CD14-positive monocyte (primary cell): Measurements from ENCODE around the gene PPP1R13B. TPM values are rescaled to one million over a fixed set of nuclear protein-coding genes. Genes with fewer than 3 reads are reported as not detected.

Source experiments
- DNase-seq, 3 donors: peaks; one replicate each; pipeline ENCODE4 v3.0.0-alpha.2; 2011 to 2022
- H2AFZ ChIP-seq: 2 replicates; pipeline ENCODE4 v1.6.0; 2012; ENCODE audit warnings: mild to moderate bottlenecking, low read depth, low read length, inconsistent platforms; ENCODE audit not compliant: insufficient read depth, poor library complexity, severe bottlenecking
- H3K27ac ChIP-seq, 2 donors: 1 replicate in 1 of 2; 2 replicates in 1 of 2; pipeline ENCODE4 v1.5.1; 2012 to 2013; ENCODE audit warnings: low read length in 2 of 2, control low read depth in 1 of 2, inconsistent platforms in 1 of 2, low read depth in 1 of 2, mild to moderate bottlenecking in 1 of 2
- H3K27me3 ChIP-seq, 2 donors: one replicate each; pipeline versions ENCODE4 v1.6.0 to v1.6.1; 2011 to 2013; ENCODE audit warnings: low read length in 2 of 2; ENCODE audit not compliant: control insufficient read depth in 2 of 2, insufficient read depth in 2 of 2
- H3K36me3 ChIP-seq, 2 donors: replicated peaks in 1 of 2; 1 replicate in 1 of 2; 2 replicates in 1 of 2; pipeline versions ENCODE4 v1.5.1 to v1.6.1; 2012 to 2013; ENCODE audit warnings: low read length in 2 of 2, control low read depth in 1 of 2, inconsistent platforms in 1 of 2, mild to moderate bottlenecking in 1 of 2; ENCODE audit not compliant: insufficient read depth in 2 of 2, control insufficient read depth in 1 of 2
- H3K4me1 ChIP-seq, 2 donors: 1 replicate in 1 of 2; 2 replicates in 1 of 2; pipeline versions ENCODE4 v1.5.1 to v1.6.1; 2012 to 2013; ENCODE audit warnings: low read length in 2 of 2, control low read depth in 1 of 2, inconsistent platforms in 1 of 2, mild to moderate bottlenecking in 1 of 2, moderate library complexity in 1 of 2; ENCODE audit not compliant: insufficient read depth in 2 of 2, control insufficient read depth in 1 of 2
- H3K4me2 ChIP-seq: replicated peaks from 2 replicates; pipeline ENCODE3; 2012; ENCODE audit warnings: low read length, moderate library complexity, mild to moderate bottlenecking; ENCODE audit not compliant: poor library complexity, severe bottlenecking; ENCODE audit errors: extremely low read depth
- H3K4me3 ChIP-seq, 3 experiments: fragments of 200-600 bp in 1 of 3; sonication (generic) in 1 of 3; replicated peaks in 1 of 3; 1 replicate in 2 of 3; 2 replicates in 1 of 3; pipeline ENCODE4 v1.5.1; 2011 to 2013; ENCODE audit warnings: low read length in 3 of 3, mild to moderate bottlenecking in 3 of 3, control low read depth in 2 of 3, low read depth in 2 of 3, inconsistent platforms in 1 of 3, moderate library complexity in 1 of 3
- H3K79me2 ChIP-seq: 2 replicates; pipeline ENCODE4 v1.6.0; 2012; ENCODE audit warnings: mild to moderate bottlenecking, control low read depth, inconsistent platforms, low read length, moderate library complexity; ENCODE audit not compliant: insufficient read depth
- H3K9ac ChIP-seq: 2 replicates; pipeline ENCODE4 v1.6.0; 2017; ENCODE audit warnings: low read length, mild to moderate bottlenecking; ENCODE audit not compliant: insufficient read depth, poor library complexity, severe bottlenecking
- H3K9me3 ChIP-seq, 2 donors: replicated peaks in 1 of 2; 1 replicate in 1 of 2; 2 replicates in 1 of 2; pipeline versions ENCODE4 v1.5.1 to v1.6.1; 2012 to 2013; ENCODE audit warnings: low read length in 2 of 2, control low read depth in 1 of 2; ENCODE audit not compliant: control insufficient read depth in 1 of 2, insufficient read depth in 1 of 2
- H4K20me1 ChIP-seq: 2 replicates; pipeline ENCODE4 v1.6.0; 2012; ENCODE audit warnings: mild to moderate bottlenecking, low read length, control low read depth, moderate library complexity; ENCODE audit not compliant: insufficient read depth
- H3K27ac Mint-ChIP-seq, 7 donors: one replicate each; pipeline ENCODE4 v1.8.0; 2020; ENCODE audit warnings: mild to moderate bottlenecking in 7 of 7, mixed read lengths in 7 of 7, moderate library complexity in 6 of 7, inconsistent platforms in 2 of 7
- H3K27me3 Mint-ChIP-seq, 3 donors: one replicate each; pipeline ENCODE4 v1.8.0; 2021 to 2022; ENCODE audit warnings: low read depth in 3 of 3, mild to moderate bottlenecking in 3 of 3, mixed read lengths in 3 of 3, moderate library complexity in 3 of 3, inconsistent platforms in 1 of 3
- H3K36me3 Mint-ChIP-seq, 2 donors: one replicate each; pipeline ENCODE4 v1.8.0; 2020; ENCODE audit warnings: mixed read lengths in 2 of 2, inconsistent platforms in 1 of 2, mild to moderate bottlenecking in 1 of 2
- H3K4me1 Mint-ChIP-seq: one replicate; pipeline ENCODE4 v1.8.0; 2020; ENCODE audit warnings: mild to moderate bottlenecking, mixed read lengths
- H3K4me3 Mint-ChIP-seq, 2 donors: one replicate each; pipeline ENCODE4 v1.8.0; 2020; ENCODE audit warnings: mild to moderate bottlenecking in 2 of 2, mixed read lengths in 2 of 2, moderate library complexity in 1 of 2
- H3K9me3 Mint-ChIP-seq, 7 donors: one replicate each; pipeline ENCODE4 v1.8.0; 2020 to 2022; ENCODE audit warnings: mixed read lengths in 7 of 7, mild to moderate bottlenecking in 6 of 7, moderate library complexity in 6 of 7, inconsistent platforms in 2 of 7
- WGBS: methylation state at CpG from one replicate; pipeline ENCODE4 v1.1.5; 2013; ENCODE audit warnings: missing lambda C conversion rate; ENCODE audit not compliant: insufficient coverage; 5-methylcytosine and 5-hydroxymethylcytosine counted together
- intact Hi-C, 2 donors: fragments of 100-400 bp; cut with micrococcal nuclease; formaldehyde crosslinking; loops; one replicate each; pipeline versions ENCODE4 v1.15.0 to v1.15.1; 2023
- polyA plus RNA-seq, 3 donors: library from polyadenylated mRNA; depleted of rRNA in 1 of 3; unstranded in 2 of 3; stranded (reverse) in 1 of 3; fragments of 300-500 nt in 2 of 3; fragments of >200 nt in 1 of 3; fragmentation: Illumina TruSeq in 2 of 3; gene quantifications; 1 replicate in 2 of 3; 2 replicates in 1 of 3; pipeline ENCODE4 v1.2.3, GENCODE V29; 2012 to 2021
- TF ChIP-seq, protein P1 (sequence below): fragments of 200-600 bp; IDR thresholded peaks from one replicate; pipeline ENCODE4 v1.8.0; 2022; ENCODE audit warnings: antibody characterized with exemption, mild to moderate bottlenecking

PPP1R13B gene
- polyA plus RNA-seq, 3 donors = 0.48 to 1.1 (median 0.99) TPM

DNA sequence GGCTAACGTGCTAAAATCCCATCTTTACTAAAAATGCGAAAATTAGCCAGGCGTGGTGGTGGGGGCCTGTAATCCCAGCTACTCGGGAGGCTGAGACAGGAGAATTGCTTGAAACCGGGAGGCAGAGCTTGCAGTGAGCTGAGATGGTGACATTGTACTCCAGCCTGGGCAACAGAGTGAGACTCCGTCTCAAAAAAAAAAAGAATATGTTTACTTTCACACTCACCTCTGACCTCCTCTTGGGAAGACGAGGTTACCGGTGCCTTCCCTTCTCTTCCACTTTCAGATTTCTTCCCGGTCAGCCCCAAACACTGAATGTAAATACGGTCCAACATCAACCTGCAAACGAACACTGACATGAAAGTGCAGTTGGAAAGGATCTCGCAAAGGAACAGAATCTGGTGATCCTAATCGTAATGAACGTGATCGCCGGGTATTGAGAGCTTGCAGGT is 31.8 kb upstream of the PPP1R13B start:
- Histone ChIP-seq H3K9me3 (no peaks in the 10 kb centered on the region), H4K20me1 (no peaks in the 10 kb centered on the region), H3K36me3 (no peaks in the 10 kb centered on the region), H2AFZ (peak overlapping the region; percentile 80), H3K79me2 (no peaks in the 10 kb centered on the region), H3K27me3 (peaks cover 0 to 45% of the 10 kb centered on the region in 2 donors), H3K27ac (no peak overlapping the region), H3K4me2 (peak overlapping the region; percentile 76), H3K4me1 (peaks cover 14 to 16% of the 10 kb centered on the region in 2 donors), H3K9ac (no peak overlapping the region), H3K4me3 (peak overlapping the region in 1 of 3 experiments; percentile 71)
- H3K9me3 Mint-ChIP-seq = peaks cover 0 to 3% (median 0%) of the 10 kb centered on the region in 7 donors
- no peaks in the 10 kb centered on the region for H3K36me3 Mint-ChIP-seq
- H3K4me1 Mint-ChIP-seq = peaks cover 21% of the 10 kb centered on the region
- no peak overlapping the region for H3K27ac Mint-ChIP-seq
- no peak for DNase-seq
- H3K4me3 Mint-ChIP-seq = peak overlapping the region; percentile 75 to 81
- WGBS = 95% methylated on average over 14 of the region's 16 CpGs
- TF ChIP-seq, protein P1, sequence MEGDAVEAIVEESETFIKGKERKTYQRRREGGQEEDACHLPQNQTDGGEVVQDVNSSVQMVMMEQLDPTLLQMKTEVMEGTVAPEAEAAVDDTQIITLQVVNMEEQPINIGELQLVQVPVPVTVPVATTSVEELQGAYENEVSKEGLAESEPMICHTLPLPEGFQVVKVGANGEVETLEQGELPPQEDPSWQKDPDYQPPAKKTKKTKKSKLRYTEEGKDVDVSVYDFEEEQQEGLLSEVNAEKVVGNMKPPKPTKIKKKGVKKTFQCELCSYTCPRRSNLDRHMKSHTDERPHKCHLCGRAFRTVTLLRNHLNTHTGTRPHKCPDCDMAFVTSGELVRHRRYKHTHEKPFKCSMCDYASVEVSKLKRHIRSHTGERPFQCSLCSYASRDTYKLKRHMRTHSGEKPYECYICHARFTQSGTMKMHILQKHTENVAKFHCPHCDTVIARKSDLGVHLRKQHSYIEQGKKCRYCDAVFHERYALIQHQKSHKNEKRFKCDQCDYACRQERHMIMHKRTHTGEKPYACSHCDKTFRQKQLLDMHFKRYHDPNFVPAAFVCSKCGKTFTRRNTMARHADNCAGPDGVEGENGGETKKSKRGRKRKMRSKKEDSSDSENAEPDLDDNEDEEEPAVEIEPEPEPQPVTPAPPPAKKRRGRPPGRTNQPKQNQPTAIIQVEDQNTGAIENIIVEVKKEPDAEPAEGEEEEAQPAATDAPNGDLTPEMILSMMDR = no peak
- intact Hi-C loops = no loop called here
- peaks cover 32 to 68% (median 54%) of the 10 kb centered on the region in 3 donors for H3K27me3 Mint-ChIP-seq

DNA sequence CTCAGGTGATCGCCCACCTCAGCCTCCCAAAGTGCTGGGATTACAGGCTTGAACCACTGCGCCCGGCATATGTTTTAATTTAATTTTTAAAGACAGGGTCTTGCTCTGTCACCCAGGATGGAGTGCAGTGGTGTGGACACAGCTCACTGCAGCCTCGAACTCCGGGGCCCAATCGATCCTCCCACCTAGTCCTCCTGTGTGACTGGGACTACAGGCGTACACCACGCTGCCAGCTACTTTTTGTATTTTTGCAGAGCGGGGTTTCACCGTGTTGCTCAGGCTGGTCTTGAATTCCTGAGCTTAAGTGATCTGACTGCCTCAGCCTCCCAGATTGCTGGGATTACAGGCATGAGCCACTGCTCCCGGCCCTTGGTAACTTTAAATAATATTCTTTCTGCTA is 30.8 kb upstream of the PPP1R13B start:
- Histone ChIP-seq H4K20me1 (no peaks in the 10 kb centered on the region), H3K79me2 (no peaks in the 10 kb centered on the region), H3K4me3 (no peak overlapping the region), H2AFZ (no peak overlapping the region), H3K4me1 (peaks cover 14 to 16% of the 10 kb centered on the region in 2 donors), H3K27me3 (peaks cover 0 to 45% of the 10 kb centered on the region in 2 donors), H3K36me3 (no peaks in the 10 kb centered on the region), H3K9ac (no peak overlapping the region), H3K4me2 (no peak overlapping the region), H3K27ac (no peak overlapping the region), H3K9me3 (no peaks in the 10 kb centered on the region)
- Mint-ChIP-seq H3K27ac (no peak overlapping the region), H3K4me1 (peaks cover 21% of the 10 kb centered on the region), H3K27me3 (peaks cover 32 to 68% (median 54%) of the 10 kb centered on the region in 3 donors), H3K4me3 (peak overlapping the region in 1 of 2 donors; percentile 37), H3K36me3 (no peaks in the 10 kb centered on the region), H3K9me3 (peaks cover 0 to 3% (median 0%) of the 10 kb centered on the region in 7 donors)
- 99% methylated on average over 8 of the region's 11 CpGs for WGBS
- TF ChIP-seq, protein P1 = no peak
- DNase-seq = no peak
- intact Hi-C loops = no loop called here
